ENCODE measurements around the gene PHC2. TPM values are rescaled to one million over a fixed set of nuclear protein-coding genes. Genes with fewer than 3 reads are reported as not detected.

The PHC2 gene
- 105 TPM for total RNA-seq
- long read RNA-seq, transcript PHC2-202 (7 exons, 2,550 nt) = major isoform, 119 of 250 reads
- long read RNA-seq, partial matches to known transcripts = 48 of 250 reads
- long read RNA-seq, other reads (novel, unspliced or antisense) = 82 of 250 reads

DNA sequence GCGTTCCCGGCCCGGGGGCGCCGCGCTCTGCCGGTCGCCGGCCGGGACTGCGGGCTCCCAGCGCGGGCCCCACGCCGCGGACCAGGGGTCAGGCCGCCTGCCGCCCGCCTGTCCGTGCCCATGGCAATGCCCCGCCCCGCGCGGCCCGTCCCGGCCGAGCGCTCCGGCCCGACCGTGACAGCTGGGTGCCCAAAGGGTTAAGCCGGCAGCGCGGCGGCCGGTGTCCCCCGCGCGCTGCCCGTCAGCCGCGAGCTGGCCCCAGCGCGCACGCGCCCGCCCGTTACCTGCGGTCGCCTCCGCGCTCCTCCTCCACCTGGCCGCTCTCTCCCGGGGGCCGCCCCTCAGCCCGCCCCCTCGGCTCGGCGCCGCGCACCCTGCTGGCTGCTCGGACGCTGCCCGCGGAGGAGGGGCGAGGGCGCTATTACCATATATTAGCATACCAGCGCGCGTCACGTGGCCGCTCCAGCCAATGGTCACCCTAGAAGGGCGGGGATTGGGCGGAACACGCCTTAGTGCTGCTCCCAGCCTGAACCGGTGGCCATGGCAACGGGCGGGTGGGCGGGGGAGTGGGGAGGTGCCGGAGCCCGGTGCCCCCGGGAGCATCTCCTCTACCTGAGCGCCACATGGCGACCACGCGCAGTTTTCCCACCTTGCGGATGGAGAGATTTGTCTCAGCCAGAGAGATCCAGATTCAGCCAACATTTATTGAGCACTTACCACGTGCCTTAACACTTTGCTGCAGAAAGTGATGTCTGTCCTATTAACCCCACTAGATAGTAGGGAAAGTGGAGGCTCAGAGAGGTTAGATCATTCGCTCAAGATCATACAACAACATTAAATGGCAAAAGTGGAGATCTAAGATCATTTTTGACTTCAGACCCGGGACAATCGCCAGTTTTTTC, at the start of gene PHC2:
TSS of gene PHC2 (minus strand) at position 404 of the 902 bp plus-strand sequence. CDS start 55,556 bp downstream, outside the sequence.
- Histone ChIP-seq H3K27me3 (ENCODE audit: low read depth) (no peaks in the 10 kb centered on the region), H3K4me3 (peak within 1 kb of the TSS; percentile 78), H3K27ac (peak within 1 kb of the TSS; percentile 69), H3K36me3 (no peaks in the 10 kb centered on the region), H3K4me1 (peaks cover 17% of the 10 kb centered on the region), H3K9me3 (no peaks in the 10 kb centered on the region)
- peak; percentile 37 for TF ChIP-seq CTCF (IDR thresholded peaks at IDR 0.05)
- intact Hi-C loops (cut with DNase I) = no loop called here
- ATAC-seq (peak; percentile 98 to 99), DNase-seq (peak; percentile 99)

- Histone ChIP-seq H3K27me3 (ENCODE audit: low read depth) (no peaks in the 10 kb centered on the region), H3K4me3 (no peak overlapping the region), H3K27ac (no peak overlapping the region), H3K36me3 (peaks cover 12% of the 10 kb centered on the region), H3K9me3 (no peaks in the 10 kb centered on the region), H3K4me1 (peaks cover 9% of the 10 kb centered on the region)
- no peak for TF ChIP-seq CTCF (IDR thresholded peaks at IDR 0.05)
- no peak for DNase-seq
- ATAC-seq = no peak
- intact Hi-C loops (cut with DNase I) = no loop called here
Measured at GRCh38 chr1:33477451-33477850, 46.6 kb upstream of the PHC2 start.

GRCh38 chr1:33473900-33474299, 43.0 kb upstream of the PHC2 start:
- no peak for ATAC-seq
- no peak overlapping the region for H3K27ac ChIP-seq
- TF ChIP-seq CTCF (IDR thresholded peaks at IDR 0.05) = no peak
- no peak overlapping the region for H3K4me3 ChIP-seq
- no peak for DNase-seq
- H3K4me1 ChIP-seq = peaks cover 21% of the 10 kb centered on the region
- intact Hi-C loops (cut with DNase I) = no loop called here
- H3K27me3 ChIP-seq (ENCODE audit: low read depth) = no peaks in the 10 kb centered on the region
- H3K9me3 ChIP-seq = no peaks in the 10 kb centered on the region
- H3K36me3 ChIP-seq = no peaks in the 10 kb centered on the region

DNA sequence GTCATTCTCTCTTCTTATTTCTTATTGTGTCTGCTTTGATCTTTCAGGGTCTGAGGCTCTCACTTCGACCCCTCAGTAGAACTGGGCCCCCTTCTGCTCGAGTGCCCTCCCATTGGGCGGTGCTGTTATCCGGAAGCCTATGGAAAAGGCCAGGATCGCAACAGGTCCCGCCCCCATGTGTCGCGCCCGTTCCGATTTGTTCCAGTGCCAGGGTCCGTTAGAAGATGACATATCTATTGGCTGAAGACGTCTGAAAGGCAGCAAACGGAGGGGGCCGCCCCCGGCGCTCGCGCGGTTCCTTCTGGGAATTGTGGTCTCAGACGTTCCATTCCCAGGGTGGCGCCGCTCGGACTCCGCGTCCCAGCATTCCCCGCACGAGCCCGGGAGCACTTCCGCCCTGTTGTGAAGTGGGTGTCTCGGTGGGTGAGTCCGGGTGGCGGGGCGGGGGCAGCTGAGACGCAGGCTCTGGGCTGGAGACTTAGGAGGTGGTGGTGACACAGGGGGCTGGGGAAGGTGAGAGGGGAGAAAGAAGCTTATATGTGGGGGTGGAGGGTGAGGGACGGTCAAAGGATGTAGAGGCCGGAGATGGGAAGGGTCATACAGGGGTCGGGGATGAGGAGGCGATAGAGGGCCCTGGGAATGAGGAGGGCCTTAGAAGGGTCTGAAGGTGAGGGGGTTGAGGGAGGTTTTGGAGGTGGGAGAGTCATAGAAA, 41.5 kb upstream of the PHC2 start, which contains the start of gene ZSCAN20:
TSS of gene ZSCAN20 (plus strand) at position 377 of the 712 bp plus-strand sequence. CDS start 6,644 bp downstream, outside the sequence.
- DNase-seq (peak; percentile 98), ATAC-seq (peak; percentile 98 to 99)
- H3K36me3 ChIP-seq = no peaks in the 10 kb centered on the region
- intact Hi-C loops (cut with DNase I) = no loop called here
- H3K4me1 ChIP-seq = peaks cover 21% of the 10 kb centered on the region
- peak within 1 kb of the TSS; percentile 74 for H3K27ac ChIP-seq
- H3K4me3 ChIP-seq = peak within 1 kb of the TSS; percentile 58
- H3K9me3 ChIP-seq = no peaks in the 10 kb centered on the region
- TF ChIP-seq CTCF (IDR thresholded peaks at IDR 0.05) = no peak
- H3K27me3 ChIP-seq (ENCODE audit: low read depth) = no peaks in the 10 kb centered on the region

GRCh38 chr1:33471416-33471815, 40.5 kb upstream of the PHC2 start:
- intact Hi-C loops (cut with DNase I) = no loop called here
- H3K27me3 ChIP-seq (ENCODE audit: low read depth) = no peaks in the 10 kb centered on the region
- no peak for TF ChIP-seq CTCF (IDR thresholded peaks at IDR 0.05)
- no peaks in the 10 kb centered on the region for H3K9me3 ChIP-seq
- peak overlapping the region; percentile 74 for H3K27ac ChIP-seq
- ATAC-seq (no peak), DNase-seq (no peak)
- H3K36me3 ChIP-seq = no peaks in the 10 kb centered on the region
- H3K4me3 ChIP-seq = no peak overlapping the region
- peaks cover 21% of the 10 kb centered on the region for H3K4me1 ChIP-seq
